ENCODE data around the gene FARP1. TPM values are rescaled to one million over a fixed set of nuclear protein-coding genes. Genes with fewer than 3 reads are reported as not detected.

Gene FARP1
- total RNA-seq, 1 experiment from 2014 or later: 96.6 TPM

- TF ChIP-seq JAZF1 (CRISPR knock-in tag; IDR thresholded peaks at IDR 0.05): no peak
- no peak for TF ChIP-seq TCF7 (CRISPR knock-in tag; IDR thresholded peaks at IDR 0.05; ENCODE audit: low read depth)
- no peak for TF ChIP-seq TEAD4 (CRISPR knock-in tag; IDR thresholded peaks at IDR 0.05)
- TF ChIP-seq ZNF396 (CRISPR knock-in tag; IDR thresholded peaks at IDR 0.05; ENCODE audit: borderline replicate concordance): no peak
- no peak for TF ChIP-seq ATF3 (CRISPR knock-in tag; conservative IDR thresholded peaks at IDR 0.05)
- no peak for TF ChIP-seq NR2C2 (CRISPR knock-in tag; IDR thresholded peaks at IDR 0.05)
- no peak for TF ChIP-seq NR3C1 (CRISPR knock-in tag; conservative IDR thresholded peaks at IDR 0.05; ENCODE audit: low read depth)
Measured at GRCh38 chr13:98364647-98365046, 221.8 kb downstream of the FARP1 start (continued).

- peaks cover 25% of the 10 kb centered on the region for H3K4me1 Mint-ChIP-seq
- CTCF ChIA-PET: no interaction called here
- no peak for ATAC-seq
Measured at GRCh38 chr13:98365302-98365701, 222.4 kb downstream of the FARP1 start.

GRCh38 chr13:98366010-98366409, 223.1 kb downstream of the FARP1 start:
- POLR2A ChIA-PET: no interaction called here
- DNase-seq (ENCODE audit: low spot score) (no peak), ATAC-seq (no peak)
- CTCF ChIA-PET: no interaction called here
- H3K4me1 Mint-ChIP-seq: peaks cover 32% of the 10 kb centered on the region
- no peak overlapping the region for H3K4me3 Mint-ChIP-seq
- H3K36me3 Mint-ChIP-seq: peaks cover 20% of the 10 kb centered on the region
- no peak overlapping the region for H3K27ac Mint-ChIP-seq
- no peaks in the 10 kb centered on the region for H3K27me3 Mint-ChIP-seq (ENCODE audit: low read depth)
- 0 out of 2 replicates have a peak, but pooled peaks cover 7% of the 10 kb centered on the region for H3K9me3 Mint-ChIP-seq
- TF ChIP-seq NR2C2 (CRISPR knock-in tag; IDR thresholded peaks at IDR 0.05) (no peak), E2F1 (CRISPR knock-in tag; IDR thresholded peaks at IDR 0.05) (no peak), STAT6 (CRISPR knock-in tag; conservative IDR thresholded peaks at IDR 0.05; ENCODE audit: low read depth) (no peak), MYBL2 (CRISPR knock-in tag; IDR thresholded peaks at IDR 0.05) (no peak), SOX15 (CRISPR knock-in tag; IDR thresholded peaks at IDR 0.05) (no peak), ATF6 (CRISPR knock-in tag; IDR thresholded peaks at IDR 0.05) (no peak), MAX (CRISPR knock-in tag; IDR thresholded peaks at IDR 0.05) (no peak)

More at GRCh38 chr13:98365302-98365701, 222.4 kb downstream of the FARP1 start:
- Mint-ChIP-seq H3K27ac (no peak overlapping the region), H3K4me3 (no peak overlapping the region), H3K36me3 (peaks cover 20% of the 10 kb centered on the region), H3K27me3 (ENCODE audit: low read depth) (no peaks in the 10 kb centered on the region), H3K9me3 (0 out of 2 replicates have a peak, but pooled peaks cover 7% of the 10 kb centered on the region)
- POLR2A ChIA-PET: no interaction called here
- no peak for DNase-seq (ENCODE audit: low spot score)
- TF ChIP-seq E2F1 (CRISPR knock-in tag; IDR thresholded peaks at IDR 0.05) (no peak), TEAD1 (CRISPR knock-in tag; IDR thresholded peaks at IDR 0.05) (no peak), CBFB (CRISPR knock-in tag; IDR thresholded peaks at IDR 0.05; ENCODE audit: low read depth) (no peak), ZBTB43 (CRISPR knock-in tag; IDR thresholded peaks at IDR 0.05) (no peak), ZBTB21 (CRISPR knock-in tag; IDR thresholded peaks at IDR 0.05; ENCODE audit: borderline replicate concordance) (no peak), ERG (CRISPR knock-in tag; IDR thresholded peaks at IDR 0.05) (no peak)

All from WTC11 (cell line).